ENCODE measurements around the gene CCDC127.
"Not testable (repeated sequence)": the region's sequence is repeated elsewhere in the genome, so short reads cannot be mapped to it uniquely, and the experiment has no call there.

CCDC127 gene

GRCh38 chr5:233426-233825 is 15.5 kb upstream of the CCDC127 start:
- not testable (repeated sequence) for DNase-seq (ENCODE audit: low spot score)

- no peak for DNase-seq (ENCODE audit: low spot score)
Observed at GRCh38 chr5:231661-232060, 13.7 kb upstream of the CCDC127 start.

GRCh38 chr5:230711-231110 is 12.8 kb upstream of the CCDC127 start:
- no peak for DNase-seq (ENCODE audit: low spot score)

GRCh38 chr5:228886-229285 is 10.9 kb upstream of the CCDC127 start:
- DNase-seq (ENCODE audit: low spot score), result no peak

GRCh38 chr5:227375-227774 is 9.4 kb upstream of the CCDC127 start:
- not testable (repeated sequence) for DNase-seq (ENCODE audit: low spot score)

- no peak for DNase-seq (ENCODE audit: low spot score)
Observed at GRCh38 chr5:225334-225733, 7.4 kb upstream of the CCDC127 start.

GRCh38 chr5:223791-224190 is 5.8 kb upstream of the CCDC127 start:
- no peak for DNase-seq (ENCODE audit: low spot score)

- DNase-seq (ENCODE audit: low spot score), result not testable (repeated sequence)
Observed at GRCh38 chr5:222951-223715, 5.2 kb upstream of the CCDC127 start.

- DNase-seq (ENCODE audit: low spot score), result no peak
Observed at GRCh38 chr5:219991-220390, 2.0 kb upstream of the CCDC127 start.

GRCh38 chr5:219460-219863 is 1.5 kb upstream of the CCDC127 start:
- peak; percentile 46 for DNase-seq (ENCODE audit: low spot score)

- DNase-seq (ENCODE audit: low spot score), result no peak
Observed at GRCh38 chr5:218457-219291, 721 bp upstream of the CCDC127 start.

GRCh38 chr5:216076-216475 is 1.9 kb downstream of the CCDC127 start:
- not testable (repeated sequence) for DNase-seq (ENCODE audit: low spot score)

GRCh38 chr5:215256-215655 is 2.7 kb downstream of the CCDC127 start:
- DNase-seq (ENCODE audit: low spot score), result not testable (repeated sequence)

GRCh38 chr5:213803-214395 is 4.1 kb downstream of the CCDC127 start:
- DNase-seq (ENCODE audit: low spot score), result no peak

GRCh38 chr5:208449-209114 is 9.4 kb downstream of the CCDC127 start:
- no peak for DNase-seq (ENCODE audit: low spot score)

GRCh38 chr5:207599-207998 is 10.4 kb downstream of the CCDC127 start:
- DNase-seq (ENCODE audit: low spot score), result peak; percentile 40

- DNase-seq (ENCODE audit: low spot score), result no peak
Observed at GRCh38 chr5:206927-207536, 10.9 kb downstream of the CCDC127 start.

GRCh38 chr5:206406-206805 is 11.5 kb downstream of the CCDC127 start:
- DNase-seq (ENCODE audit: low spot score), result no peak

GRCh38 chr5:204966-205670 is 12.8 kb downstream of the CCDC127 start:
- no peak for DNase-seq (ENCODE audit: low spot score)

- no peak for DNase-seq (ENCODE audit: low spot score)
Observed at GRCh38 chr5:204462-204861, 13.5 kb downstream of the CCDC127 start.

- no peak for DNase-seq (ENCODE audit: low spot score)
Observed at GRCh38 chr5:204001-204400, 14.0 kb downstream of the CCDC127 start.
